Cardiac muscle cell (in vitro differentiated cells and primary cell): Measurements from ENCODE around the gene ZNF497. TPM values are rescaled to one million over a fixed set of nuclear protein-coding genes. Genes with fewer than 3 reads are reported as not detected.

Experiments
- DNase-seq, 2 donors: peaks; one replicate each; pipeline versions ENCODE4 v3.0.0 to v3.0.0-alpha.2; 2010 to 2017; ENCODE audit warnings: low read depth in 1 of 2, low spot score in 1 of 2
- H3K27ac ChIP-seq: fragments of 200-600 bp; sonication (generic); 2 replicates; pipeline ENCODE4 v1.5.1; 2016
- H3K27me3 ChIP-seq: fragments of 200-600 bp; sonication (generic); 2 replicates; pipeline ENCODE4 v1.6.0; 2016; ENCODE audit warnings: control low read depth
- H3K36me3 ChIP-seq: fragments of 200-600 bp; sonication (generic); 2 replicates; pipeline ENCODE4 v1.5.1; 2016; ENCODE audit warnings: control low read depth
- H3K4me1 ChIP-seq: fragments of 200-600 bp; sonication (generic); 2 replicates; pipeline ENCODE4 v1.8.1; 2017; ENCODE audit warnings: low read depth, mild to moderate bottlenecking, mixed run types
- H3K4me3 ChIP-seq: fragments of 200-600 bp; sonication (generic); 2 replicates; pipeline ENCODE4 v1.5.1; 2016; ENCODE audit warnings: mild to moderate bottlenecking
- H3K9me3 ChIP-seq: fragments of 200-600 bp; sonication (generic); 2 replicates; pipeline ENCODE4 v1.5.1; 2017; ENCODE audit warnings: low read depth, mild to moderate bottlenecking, control low read depth
- polyA plus RNA-seq: library from polyadenylated mRNA; unstranded; fragments of >200 nt; fragmentation: Nextera tagmentation; extraction: Ambion mirVana; gene quantifications from 2 replicates; pipeline ENCODE4 v1.2.1, GENCODE V29; 2016
- total RNA-seq: library from RNA; depleted of rRNA; stranded (reverse); fragments of >200 nt; gene quantifications from 2 replicates; pipeline ENCODE4 v1.2.3, GENCODE V29; 2016
- TF ChIP-seq, protein P1 (sequence below): IDR thresholded peaks from 2 replicates; pipeline ENCODE4 v1.5.1; 2012; ENCODE audit warnings: low read depth, mild to moderate bottlenecking, low read length

Gene ZNF497
- total and polyA plus RNA-seq, 2 experiments from 2014 or later = 5.8 to 7.6 TPM

DNA sequence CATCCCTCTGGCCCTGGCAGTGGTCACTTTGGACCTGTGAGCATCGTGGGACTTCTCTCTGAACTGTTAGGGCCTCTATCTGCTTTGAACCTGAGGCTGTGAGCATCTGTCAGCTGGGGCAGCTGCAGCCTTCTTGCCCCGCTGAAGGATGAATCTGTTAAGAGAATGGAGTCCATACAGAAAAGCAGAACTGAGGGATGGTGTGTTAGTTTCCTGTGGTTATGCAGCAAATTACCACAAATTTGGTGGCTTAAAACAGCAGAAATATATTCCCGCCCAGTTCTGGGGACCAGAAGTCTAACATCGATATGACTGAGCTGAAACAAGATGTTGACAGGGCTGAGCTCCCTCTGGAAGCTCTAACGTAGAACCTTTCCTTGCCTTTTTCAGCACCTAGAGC lies 1.6 kb upstream of the ZNF497 start:
- Histone ChIP-seq H3K27ac (no peak overlapping the region), H3K4me3 (no peak overlapping the region), H3K36me3 (no peaks in the 10 kb centered on the region), H3K9me3 (no peaks in the 10 kb centered on the region), H3K27me3 (no peaks in the 10 kb centered on the region), H3K4me1 (no peaks in the 10 kb centered on the region)
- TF ChIP-seq, protein P1, sequence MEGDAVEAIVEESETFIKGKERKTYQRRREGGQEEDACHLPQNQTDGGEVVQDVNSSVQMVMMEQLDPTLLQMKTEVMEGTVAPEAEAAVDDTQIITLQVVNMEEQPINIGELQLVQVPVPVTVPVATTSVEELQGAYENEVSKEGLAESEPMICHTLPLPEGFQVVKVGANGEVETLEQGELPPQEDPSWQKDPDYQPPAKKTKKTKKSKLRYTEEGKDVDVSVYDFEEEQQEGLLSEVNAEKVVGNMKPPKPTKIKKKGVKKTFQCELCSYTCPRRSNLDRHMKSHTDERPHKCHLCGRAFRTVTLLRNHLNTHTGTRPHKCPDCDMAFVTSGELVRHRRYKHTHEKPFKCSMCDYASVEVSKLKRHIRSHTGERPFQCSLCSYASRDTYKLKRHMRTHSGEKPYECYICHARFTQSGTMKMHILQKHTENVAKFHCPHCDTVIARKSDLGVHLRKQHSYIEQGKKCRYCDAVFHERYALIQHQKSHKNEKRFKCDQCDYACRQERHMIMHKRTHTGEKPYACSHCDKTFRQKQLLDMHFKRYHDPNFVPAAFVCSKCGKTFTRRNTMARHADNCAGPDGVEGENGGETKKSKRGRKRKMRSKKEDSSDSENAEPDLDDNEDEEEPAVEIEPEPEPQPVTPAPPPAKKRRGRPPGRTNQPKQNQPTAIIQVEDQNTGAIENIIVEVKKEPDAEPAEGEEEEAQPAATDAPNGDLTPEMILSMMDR = no peak
- no peak for DNase-seq

DNA sequence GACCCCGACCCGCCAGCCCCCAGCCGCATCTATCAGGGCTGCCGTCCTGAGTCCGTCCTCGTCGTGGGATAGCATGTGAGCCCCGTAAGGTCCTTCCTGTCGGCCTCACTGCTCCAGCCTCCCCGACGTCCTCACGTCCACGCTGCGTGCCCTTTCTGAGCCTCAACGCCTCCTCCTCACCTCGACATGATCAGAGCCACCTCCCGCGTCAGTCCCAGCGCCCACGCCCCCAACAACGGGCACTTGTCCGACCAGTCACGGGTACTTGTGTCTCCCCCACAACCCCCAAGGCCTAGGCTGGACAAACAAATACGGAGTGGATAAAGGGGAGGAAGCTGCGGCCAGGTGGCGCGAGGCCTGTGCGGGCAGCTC lies 665 bp downstream of the ZNF497 start:
- Histone ChIP-seq H3K27ac (peak overlapping the region; percentile 94), H3K36me3 (no peaks in the 10 kb centered on the region), H3K27me3 (no peaks in the 10 kb centered on the region), H3K4me3 (peak overlapping the region; percentile 68), H3K9me3 (no peaks in the 10 kb centered on the region), H3K4me1 (no peaks in the 10 kb centered on the region)
- peak in 1 of 2 donors; percentile 72 for DNase-seq
- TF ChIP-seq, protein P1 = peak; percentile 18

DNA sequence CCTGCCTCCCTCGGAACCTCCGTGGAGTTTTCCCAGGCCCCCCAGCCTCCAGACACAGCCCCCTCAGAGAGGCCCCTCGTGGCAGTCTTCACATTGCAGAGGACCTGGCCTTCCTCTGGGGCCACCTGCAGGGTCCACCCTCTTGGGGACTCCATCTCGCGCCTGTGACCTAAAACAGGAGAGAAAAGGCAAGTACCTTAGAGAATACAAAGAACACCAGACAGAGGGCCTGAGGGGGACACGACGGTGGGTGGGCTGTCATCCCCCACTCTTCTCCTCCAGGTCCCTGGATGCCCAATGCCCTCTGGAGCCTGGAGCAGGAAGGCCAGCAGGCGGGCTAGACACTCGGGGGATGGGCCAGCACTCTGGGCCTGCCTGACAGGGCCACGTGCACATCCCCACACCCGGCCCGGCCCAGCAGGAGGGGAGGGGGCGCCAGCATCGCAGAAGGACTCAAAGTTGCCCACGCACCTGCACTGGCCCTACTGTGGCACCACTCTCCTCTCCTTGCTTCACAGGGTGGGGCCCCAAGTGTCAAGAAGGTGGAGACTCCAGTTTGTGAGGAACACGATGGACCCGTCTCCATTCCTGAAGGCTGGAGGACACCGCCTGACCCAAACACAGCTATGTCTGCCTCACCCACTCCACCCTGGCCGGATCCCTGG lies 4.9 kb downstream of the ZNF497 start:
- no peaks in the 10 kb centered on the region for H3K36me3 ChIP-seq
- no peak overlapping the region for H3K4me3 ChIP-seq
- no peaks in the 10 kb centered on the region for H3K27me3 ChIP-seq
- no peaks in the 10 kb centered on the region for H3K9me3 ChIP-seq
- DNase-seq = no peak
- no peak overlapping the region for H3K27ac ChIP-seq
- TF ChIP-seq, protein P1 = no peak
- H3K4me1 ChIP-seq = no peaks in the 10 kb centered on the region

DNA sequence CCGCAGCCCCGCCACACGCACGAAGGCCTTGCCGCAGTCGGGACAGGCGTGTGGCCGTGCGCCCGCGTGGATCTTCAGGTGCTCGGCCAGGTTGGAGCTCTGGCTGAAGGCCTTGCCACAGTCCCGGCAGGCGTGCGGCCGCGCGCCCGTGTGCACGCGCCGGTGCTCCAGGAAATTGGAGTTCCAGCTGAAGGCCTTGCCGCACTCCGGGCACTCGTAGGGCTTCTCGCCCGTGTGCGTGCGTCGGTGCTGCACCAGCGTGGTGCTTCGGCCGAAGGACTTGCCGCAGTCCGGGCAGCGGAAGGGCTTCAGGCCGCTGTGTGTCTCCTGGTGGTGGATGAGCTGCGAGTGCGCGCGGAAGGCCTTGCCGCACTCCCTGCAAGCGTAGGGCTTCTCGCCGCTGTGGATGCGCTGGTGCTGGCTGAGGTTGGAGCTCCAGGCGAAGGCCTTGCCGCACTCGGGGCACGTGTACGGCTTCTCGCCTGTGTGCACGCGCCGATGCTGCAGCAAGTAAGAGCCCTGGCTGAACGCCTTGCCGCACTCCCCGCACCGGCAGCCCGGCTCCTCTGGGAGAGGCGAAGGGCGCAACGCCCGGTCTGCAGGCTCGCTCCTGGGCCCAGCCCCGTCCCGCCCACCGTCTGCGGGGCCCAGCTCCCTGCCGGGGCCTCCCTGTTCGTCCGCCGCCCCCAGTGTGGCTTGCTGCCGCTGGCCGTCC lies 5.6 kb downstream of the ZNF497 start:
- DNase-seq = peak in 1 of 2 donors; percentile 53
- TF ChIP-seq, protein P1 = no peak
- Histone ChIP-seq H3K4me3 (no peak overlapping the region), H3K36me3 (no peaks in the 10 kb centered on the region), H3K27me3 (no peaks in the 10 kb centered on the region), H3K27ac (no peak overlapping the region), H3K9me3 (no peaks in the 10 kb centered on the region), H3K4me1 (no peaks in the 10 kb centered on the region)

DNA sequence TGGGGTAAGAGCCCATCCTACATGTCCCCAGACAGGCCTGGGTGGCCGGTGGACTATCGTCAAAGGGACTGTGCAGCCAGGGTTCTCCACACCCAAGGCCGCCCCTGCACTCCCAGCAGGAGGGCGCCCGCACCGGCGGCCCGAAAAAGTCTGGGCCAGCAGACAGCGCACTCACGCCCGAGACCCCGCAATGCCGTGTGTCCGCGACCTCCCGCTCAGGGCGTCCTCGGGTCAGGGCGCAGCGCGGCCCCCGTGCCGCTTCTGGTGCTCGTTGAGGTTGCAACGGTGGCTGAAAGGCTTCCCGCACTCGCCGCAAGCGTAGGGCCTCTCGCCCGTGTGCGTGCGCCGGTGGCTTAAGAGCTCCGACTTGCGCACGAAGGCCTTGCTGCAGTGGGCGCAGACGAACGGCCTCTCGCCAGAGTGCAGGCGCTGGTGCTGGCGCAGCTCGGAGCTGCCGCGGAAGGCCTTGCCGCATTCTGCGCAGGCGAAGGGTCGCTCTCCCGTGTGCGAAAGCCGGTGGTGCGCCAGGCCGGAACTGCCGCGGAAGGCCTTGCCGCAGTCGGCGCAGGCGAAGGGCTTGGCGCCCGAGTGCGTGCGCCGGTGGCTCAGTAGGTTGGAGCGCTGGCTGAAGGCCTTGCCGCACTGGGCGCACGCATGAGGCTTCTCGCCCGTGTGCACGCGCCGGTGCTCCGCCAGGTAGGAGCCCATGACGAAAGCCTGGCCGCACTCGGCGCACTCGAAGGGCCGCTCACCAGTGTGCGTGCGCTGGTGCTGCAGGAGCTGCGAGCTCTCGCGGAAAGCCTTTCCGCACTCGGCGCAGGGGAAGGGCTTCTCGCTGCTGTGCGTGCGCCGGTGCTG lies 6.4 kb downstream of the ZNF497 start:
- no peak overlapping the region for H3K27ac ChIP-seq
- TF ChIP-seq, protein P1 = no peak
- no peaks in the 10 kb centered on the region for H3K36me3 ChIP-seq
- no peaks in the 10 kb centered on the region for H3K9me3 ChIP-seq
- peak in 1 of 2 donors; percentile 65 for DNase-seq
- no peaks in the 10 kb centered on the region for H3K4me1 ChIP-seq
- H3K4me3 ChIP-seq = no peak overlapping the region
- H3K27me3 ChIP-seq = no peaks in the 10 kb centered on the region
